Prostate gland (tissue), 2 donors: Measurements from ENCODE around the gene SERINC5.

Experiments used
- POLR2A ChIP-seq: fragments of 450-650 bp; IDR thresholded peaks from one replicate; pipeline ENCODE4 v1.6.1; 2016; ENCODE audit warnings: antibody characterized with exemption, mild to moderate bottlenecking
- POLR2AphosphoS5 ChIP-seq: sonication (generic); formaldehyde crosslinking; IDR thresholded peaks from one replicate; pipeline ENCODE4 v1.6.1; 2017; ENCODE audit warnings: antibody characterized with exemption
- TF ChIP-seq, protein P1 (sequence below), 4 experiments: fragments of 200-600 bp in 2 of 4; fragments of 450-650 bp in 2 of 4; sonication (generic) in 2 of 4; IDR thresholded peaks; 1 replicate in 3 of 4; 2 replicates in 1 of 4; pipeline ENCODE4 v1.5.1; 2016 to 2019; ENCODE audit warnings: antibody characterized with exemption in 4 of 4, mild to moderate bottlenecking in 2 of 4, moderate library complexity in 2 of 4

DNA sequence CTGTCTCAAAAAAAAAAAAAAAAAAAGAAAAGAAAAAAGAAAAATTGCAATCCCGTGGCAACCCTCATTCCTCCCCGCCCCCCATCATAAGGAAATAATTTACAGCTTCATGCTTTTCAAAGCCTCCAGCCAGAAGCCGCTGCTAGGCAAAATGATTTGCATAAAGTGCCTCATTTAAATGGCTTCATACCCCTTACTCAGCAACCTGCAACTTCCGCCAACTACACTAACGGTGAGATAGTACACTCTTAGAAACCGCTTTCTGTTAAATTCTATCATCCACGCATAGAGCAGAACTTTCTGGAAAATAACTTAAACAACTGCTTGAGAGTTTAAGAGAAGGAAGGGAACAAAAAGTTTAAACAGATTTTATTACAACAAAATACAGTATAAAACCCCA is 17.8 kb downstream of the SERINC5 start:
- TF ChIP-seq, protein P1, sequence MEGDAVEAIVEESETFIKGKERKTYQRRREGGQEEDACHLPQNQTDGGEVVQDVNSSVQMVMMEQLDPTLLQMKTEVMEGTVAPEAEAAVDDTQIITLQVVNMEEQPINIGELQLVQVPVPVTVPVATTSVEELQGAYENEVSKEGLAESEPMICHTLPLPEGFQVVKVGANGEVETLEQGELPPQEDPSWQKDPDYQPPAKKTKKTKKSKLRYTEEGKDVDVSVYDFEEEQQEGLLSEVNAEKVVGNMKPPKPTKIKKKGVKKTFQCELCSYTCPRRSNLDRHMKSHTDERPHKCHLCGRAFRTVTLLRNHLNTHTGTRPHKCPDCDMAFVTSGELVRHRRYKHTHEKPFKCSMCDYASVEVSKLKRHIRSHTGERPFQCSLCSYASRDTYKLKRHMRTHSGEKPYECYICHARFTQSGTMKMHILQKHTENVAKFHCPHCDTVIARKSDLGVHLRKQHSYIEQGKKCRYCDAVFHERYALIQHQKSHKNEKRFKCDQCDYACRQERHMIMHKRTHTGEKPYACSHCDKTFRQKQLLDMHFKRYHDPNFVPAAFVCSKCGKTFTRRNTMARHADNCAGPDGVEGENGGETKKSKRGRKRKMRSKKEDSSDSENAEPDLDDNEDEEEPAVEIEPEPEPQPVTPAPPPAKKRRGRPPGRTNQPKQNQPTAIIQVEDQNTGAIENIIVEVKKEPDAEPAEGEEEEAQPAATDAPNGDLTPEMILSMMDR (IDR thresholded peaks at IDR 0.05), result no peak
- no peak for TF ChIP-seq POLR2A
- no peak for TF ChIP-seq POLR2AphosphoS5
